ENCODE measurements around the gene UBE2G1. TPM values are rescaled to one million over a fixed set of nuclear protein-coding genes. Genes with fewer than 3 reads are reported as not detected.

Gene UBE2G1
- polyA plus RNA-seq, 1 donor from 2014 or later: 65.8 TPM

GRCh38 chr17:4314618-4315017, 51.9 kb downstream of the UBE2G1 start:
- Histone ChIP-seq H3K9ac (ENCODE audit: low read length) (no peak overlapping the region), H3F3A (ENCODE audit: insufficient read depth, low read length, poor library complexity, severe bottlenecking) (no peaks in the 10 kb centered on the region), H4K20me1 (ENCODE audit: insufficient read depth) (no peaks in the 10 kb centered on the region), H3K27me3 (ENCODE audit: insufficient read depth, low read depth, low read length) (no peaks in the 10 kb centered on the region), H3K9me2 (ENCODE audit: insufficient read depth, low read length) (no peaks in the 10 kb centered on the region), H3K4me2 (ENCODE audit: low read length) (no peak overlapping the region), H3K79me2 (replicated peaks; ENCODE audit: insufficient read depth, low read length) (peaks cover 39% of the 10 kb centered on the region), H3K27ac (ENCODE audit: low read length) (no peak overlapping the region), H3K9me3 (ENCODE audit: low read length) (no peaks in the 10 kb centered on the region), H2AFZ (ENCODE audit: low read depth, low read length) (no peak overlapping the region), H3K36me3 (ENCODE audit: insufficient read depth, low read length) (no peaks in the 10 kb centered on the region), H3K4me3 (ENCODE audit: low read length) (no peak overlapping the region)
- no peak for TF ChIP-seq EZH2 (IDR thresholded peaks at IDR 0.05; ENCODE audit: borderline replicate concordance, insufficient read depth, low read length, poor library complexity, severe bottlenecking)

- Histone ChIP-seq H3K79me2 (replicated peaks; ENCODE audit: insufficient read depth, low read length) (peaks cover 37% of the 10 kb centered on the region), H2AFZ (ENCODE audit: low read depth, low read length) (no peak overlapping the region), H3K27me3 (ENCODE audit: insufficient read depth, low read depth, low read length) (no peaks in the 10 kb centered on the region), H3K9me2 (ENCODE audit: insufficient read depth, low read length) (no peaks in the 10 kb centered on the region), H3K4me3 (ENCODE audit: low read length) (no peak overlapping the region), H3K9me3 (ENCODE audit: low read length) (no peaks in the 10 kb centered on the region), H3F3A (ENCODE audit: insufficient read depth, low read length, poor library complexity, severe bottlenecking) (no peaks in the 10 kb centered on the region), H3K9ac (ENCODE audit: low read length) (no peak overlapping the region), H4K20me1 (ENCODE audit: insufficient read depth) (no peaks in the 10 kb centered on the region), H3K4me2 (ENCODE audit: low read length) (no peak overlapping the region), H3K27ac (ENCODE audit: low read length) (no peak overlapping the region), H3K36me3 (ENCODE audit: insufficient read depth, low read length) (no peaks in the 10 kb centered on the region)
- no peak for TF ChIP-seq TAF1 (IDR thresholded peaks at IDR 0.05; ENCODE audit: low read depth)
- no peak for TF ChIP-seq EP300 (conservative IDR thresholded peaks at IDR 0.05; ENCODE audit: poor library complexity, severe bottlenecking)
- TF ChIP-seq REST (IDR thresholded peaks at IDR 0.05; ENCODE audit: borderline replicate concordance): no peak
- TF ChIP-seq CTCF (IDR thresholded peaks at IDR 0.05; ENCODE audit: poor library complexity, severe bottlenecking): no peak
- TF ChIP-seq EZH2 (IDR thresholded peaks at IDR 0.05; ENCODE audit: borderline replicate concordance, insufficient read depth, low read length, poor library complexity, severe bottlenecking): no peak
- TF ChIP-seq SMC3 (conservative IDR thresholded peaks at IDR 0.05; ENCODE audit: poor library complexity): no peak
- no peak for TF ChIP-seq RAD21 (conservative IDR thresholded peaks at IDR 0.05)
- TF ChIP-seq POLR2AphosphoS5 (IDR thresholded peaks at IDR 0.05): no peak
- no peak for TF ChIP-seq MXI1 (conservative IDR thresholded peaks at IDR 0.05; ENCODE audit: poor library complexity, severe bottlenecking)
Measured at GRCh38 chr17:4314179-4314578, 52.3 kb downstream of the UBE2G1 start.

Measured in neural cell (in vitro differentiated cells).